NCI-H510A treated with DMSO at 0.1 percent for 48 hours (cell line): Measurements from ENCODE around the gene INPP5A.
"Not testable (repeated sequence)": the region's sequence is repeated elsewhere in the genome, so short reads cannot be mapped to it uniquely, and the experiment has no call there.

Experiments used
- DNase-seq: peaks from one replicate; lab custom pipeline; 2025; lab: John Stamatoyannopoulos, UW

The INPP5A gene

GRCh38 chr10:132726194-132726593 lies 188.6 kb downstream of the INPP5A start:
- DNase-seq, result no peak

- DNase-seq, result no peak
Measured at GRCh38 chr10:132726951-132727350, 189.4 kb downstream of the INPP5A start.

DNA sequence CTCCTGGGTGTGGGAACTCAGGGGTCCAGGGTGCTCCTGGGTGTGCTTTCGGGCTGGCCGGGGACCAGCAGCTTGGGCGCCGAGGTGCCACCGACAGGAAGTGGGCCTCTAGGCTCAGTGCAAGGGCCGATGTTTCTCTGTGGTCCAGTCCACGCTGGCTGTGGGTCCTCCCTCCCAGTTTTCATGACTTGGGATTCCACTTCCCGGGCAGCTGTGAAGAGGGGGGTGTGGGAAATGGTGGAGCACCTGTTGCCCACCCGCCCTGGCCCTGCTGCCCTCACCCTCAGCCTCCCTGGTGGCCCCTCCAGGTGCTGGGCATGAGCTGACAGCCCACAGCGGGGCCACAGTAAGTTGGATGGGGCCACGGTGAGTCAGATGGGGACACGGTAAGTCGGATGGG lies 189.8 kb downstream of the INPP5A start:
- DNase-seq, result no peak

DNA sequence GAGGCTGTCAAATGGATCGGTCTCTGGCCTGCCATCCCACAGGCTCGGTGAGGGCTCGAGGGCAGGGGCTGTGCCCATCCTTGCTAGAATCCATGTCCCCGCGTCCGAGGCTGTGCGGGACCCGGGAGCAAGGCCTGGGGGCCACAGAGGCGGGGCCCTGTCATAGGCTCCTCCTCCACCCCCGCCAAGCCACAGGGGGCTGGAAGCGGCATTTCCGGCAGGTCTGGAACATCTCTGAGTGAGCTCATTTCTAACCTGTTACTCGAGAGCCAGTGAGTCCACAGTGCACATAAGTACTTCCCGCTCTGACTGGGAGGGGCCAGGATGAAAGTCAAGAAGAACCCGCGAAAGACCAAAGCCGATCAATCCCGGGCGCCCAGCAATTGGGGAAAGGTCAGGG lies 190.7 kb downstream of the INPP5A start:
- no peak for DNase-seq

DNA sequence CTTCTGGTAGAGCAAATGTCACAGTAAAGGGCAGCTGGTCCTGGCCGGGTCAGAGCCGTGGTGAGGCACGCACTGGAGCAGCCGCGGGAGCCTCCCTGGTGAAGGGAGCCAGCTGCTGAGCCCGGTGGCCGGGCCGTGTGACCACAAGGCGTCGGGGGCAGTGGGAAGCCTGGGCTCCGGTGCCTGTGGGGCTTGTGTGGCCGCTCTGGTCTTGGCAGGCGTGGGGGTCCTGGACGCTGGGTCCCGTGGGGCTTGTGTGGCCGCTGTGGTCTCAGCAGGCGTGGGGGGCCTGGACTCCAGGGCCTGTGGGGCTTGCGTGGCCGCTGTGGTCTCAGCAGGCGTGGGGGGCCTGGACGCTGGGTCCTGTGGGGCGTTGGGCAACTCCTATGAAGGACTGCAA lies 191.2 kb downstream of the INPP5A start:
- no peak for DNase-seq

- no peak for DNase-seq
Measured at GRCh38 chr10:132729810-132730572, 192.4 kb downstream of the INPP5A start.

GRCh38 chr10:132730573-132730953 lies 193.0 kb downstream of the INPP5A start:
- no peak for DNase-seq

GRCh38 chr10:132732518-132732917 lies 194.9 kb downstream of the INPP5A start:
- no peak for DNase-seq

DNA sequence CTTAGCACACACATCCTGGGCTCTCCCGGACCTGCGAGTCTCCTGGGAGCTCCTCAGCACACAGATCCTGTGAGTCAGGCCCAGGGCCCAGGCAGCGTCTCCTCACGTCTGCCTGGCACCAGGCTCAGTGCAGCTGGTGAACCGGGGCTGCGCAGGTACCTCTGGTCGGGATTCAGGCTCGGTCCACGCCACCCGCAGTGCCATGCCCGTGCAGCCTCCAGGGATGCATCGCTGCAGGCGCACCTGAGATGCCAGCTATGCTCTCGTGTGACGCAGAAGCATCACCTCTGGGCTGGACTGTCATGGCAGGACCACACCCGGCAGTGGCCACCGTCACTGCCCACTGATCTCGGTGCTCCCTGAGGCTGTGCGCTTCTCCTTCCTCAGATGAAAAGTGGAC lies 196.3 kb downstream of the INPP5A start:
- no peak for DNase-seq

- DNase-seq, result no peak
Measured at GRCh38 chr10:132735341-132735775, 197.8 kb downstream of the INPP5A start.

- DNase-seq, result no peak
Measured at GRCh38 chr10:132735923-132736391, 198.4 kb downstream of the INPP5A start.

- DNase-seq, result no peak
Measured at GRCh38 chr10:132737390-132738048, 199.9 kb downstream of the INPP5A start.

DNA sequence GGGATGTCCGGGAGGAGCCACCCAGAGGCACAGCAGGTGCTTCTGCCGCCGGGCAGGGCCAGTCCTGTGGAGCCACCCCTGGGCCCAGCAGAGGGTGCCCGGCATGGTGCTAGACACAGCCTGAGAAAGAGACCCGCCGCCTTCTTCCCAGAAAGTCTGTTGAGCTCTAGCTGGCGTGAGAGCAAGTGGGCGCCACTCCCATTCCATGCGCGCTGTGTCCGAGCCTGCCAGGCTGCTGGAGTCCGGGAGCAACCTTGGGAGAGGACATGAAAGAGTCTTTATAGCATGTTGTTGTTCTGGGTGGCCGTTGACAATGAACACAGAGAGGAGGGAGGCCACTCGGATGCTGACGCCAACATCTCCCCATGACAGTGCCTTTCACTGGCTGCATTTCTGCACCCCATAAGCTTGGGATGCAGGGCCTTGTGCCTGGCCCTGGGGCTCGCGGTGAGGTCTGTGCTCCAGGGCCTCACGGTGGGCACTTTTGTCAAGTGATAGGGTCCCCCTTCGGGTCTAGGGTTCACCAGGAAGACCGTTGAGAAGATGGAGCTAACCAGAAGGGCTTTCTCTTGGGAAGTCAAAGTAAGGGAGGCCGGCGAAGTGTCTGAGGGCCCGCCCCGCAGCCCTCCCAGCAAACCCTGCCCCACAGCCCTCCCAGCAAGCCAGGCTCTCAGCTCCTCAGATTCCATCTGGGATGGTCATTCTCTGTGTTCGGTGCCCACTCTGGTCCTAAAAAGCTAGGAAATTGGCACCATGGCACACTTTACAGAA lies 201.1 kb downstream of the INPP5A start:
- DNase-seq, result no peak

DNA sequence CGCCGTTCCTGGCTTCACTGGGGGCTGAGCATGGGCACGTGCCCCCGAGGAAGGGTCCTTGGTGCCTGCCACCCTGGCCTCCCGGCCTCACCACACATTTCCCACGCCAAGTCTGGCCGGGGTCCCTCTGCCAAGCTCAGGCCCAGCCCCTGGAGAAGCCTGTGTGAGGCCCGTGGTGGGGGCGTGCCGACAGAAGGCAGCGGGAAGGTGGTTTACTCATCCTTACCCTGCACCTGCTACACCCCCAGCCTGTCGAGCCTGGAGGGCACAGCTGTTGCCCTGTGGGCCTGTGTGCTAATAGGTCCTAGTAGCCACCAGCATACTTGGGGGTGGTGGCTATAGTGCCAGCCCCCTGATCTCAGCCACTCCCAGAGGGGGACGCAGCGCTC lies 201.6 kb downstream of the INPP5A start:
- no peak for DNase-seq

- DNase-seq, result no peak
Measured at GRCh38 chr10:132740588-132740987, 203.0 kb downstream of the INPP5A start.

- no peak for DNase-seq
Measured at GRCh38 chr10:132742167-132742836, 204.7 kb downstream of the INPP5A start.

DNA sequence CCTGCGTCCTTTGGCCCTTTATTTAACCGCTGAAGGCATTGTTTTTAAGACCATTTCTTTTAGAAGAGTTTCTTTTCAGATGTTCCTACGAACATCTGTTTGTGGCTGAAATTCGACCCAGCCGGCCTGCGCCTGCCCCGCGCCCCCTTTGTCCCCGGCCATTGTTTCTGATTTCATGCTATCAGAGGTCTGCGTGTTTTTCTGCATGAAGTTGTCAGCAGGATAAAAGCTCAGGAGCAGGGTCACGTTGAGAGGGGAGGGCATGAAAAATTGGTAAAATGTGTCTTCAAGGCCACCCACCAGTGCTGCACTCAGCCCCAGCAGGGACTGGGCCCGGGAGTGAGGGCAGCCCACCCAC lies 205.2 kb downstream of the INPP5A start:
- no peak for DNase-seq

DNA sequence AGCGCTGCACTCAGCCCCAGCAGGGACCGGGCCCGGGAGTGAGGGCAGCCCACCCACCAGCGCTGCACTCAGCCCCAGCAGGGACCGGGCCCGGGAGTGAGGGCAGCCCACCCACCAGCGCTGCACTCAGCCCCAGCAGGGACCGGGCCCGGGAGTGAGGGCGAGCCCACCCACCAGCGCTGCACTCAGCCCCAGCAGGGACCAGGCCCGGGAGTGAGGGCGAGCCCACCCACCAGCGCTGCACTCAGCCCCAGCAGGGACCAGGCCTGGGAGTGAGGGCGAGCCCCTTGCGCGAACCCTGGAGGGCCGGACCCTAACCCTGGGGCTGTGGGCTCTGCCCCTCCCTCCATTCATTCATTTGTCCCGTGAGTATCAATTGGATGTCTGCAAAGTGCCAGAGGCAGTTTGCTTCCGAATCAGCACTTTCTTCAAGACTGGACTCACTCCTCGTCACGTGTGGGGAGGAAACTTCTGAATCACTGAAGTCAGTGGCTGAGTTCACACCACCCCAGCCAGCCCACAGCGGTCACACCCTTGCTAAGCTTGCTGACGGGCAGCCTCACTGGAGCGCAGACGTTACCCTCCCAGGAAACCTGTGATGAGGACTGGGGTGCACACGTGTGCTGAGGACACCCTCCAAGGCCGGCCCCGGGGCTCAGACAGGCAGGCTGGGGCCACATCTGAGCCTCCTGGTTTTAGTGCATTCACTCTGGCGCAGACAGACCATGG lies 205.8 kb downstream of the INPP5A start:
- not testable (repeated sequence) for DNase-seq

DNA sequence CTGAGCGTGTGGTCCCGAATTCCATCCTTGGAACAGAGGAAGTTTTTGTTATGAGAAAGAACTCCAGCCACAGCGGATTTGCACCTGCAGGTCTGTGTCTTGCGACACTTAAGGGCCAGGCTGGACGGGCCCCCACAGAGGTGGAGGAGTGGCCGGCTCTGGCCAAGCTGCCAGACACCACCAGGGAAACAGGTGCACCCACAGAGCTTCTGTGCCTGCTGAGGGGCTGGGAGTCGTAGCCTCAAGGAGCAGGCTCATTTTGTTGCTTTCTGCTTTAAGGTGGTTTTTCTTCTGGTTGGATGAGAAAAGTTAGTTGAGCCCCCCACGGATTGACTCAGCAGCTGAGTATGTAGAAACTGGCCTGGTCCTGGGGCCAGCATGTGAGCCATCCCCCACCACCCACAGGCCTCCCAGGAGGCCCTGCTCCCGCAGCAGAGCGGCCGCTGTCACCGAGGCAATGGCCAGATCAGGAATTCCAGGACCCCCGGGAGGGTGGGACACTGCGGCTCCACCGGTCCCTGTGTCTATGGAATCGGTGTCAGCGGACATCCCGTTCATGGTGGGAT lies 206.4 kb downstream of the INPP5A start:
- DNase-seq, result no peak

- no peak for DNase-seq
Measured at GRCh38 chr10:132744839-132745238, 207.3 kb downstream of the INPP5A start.

DNA sequence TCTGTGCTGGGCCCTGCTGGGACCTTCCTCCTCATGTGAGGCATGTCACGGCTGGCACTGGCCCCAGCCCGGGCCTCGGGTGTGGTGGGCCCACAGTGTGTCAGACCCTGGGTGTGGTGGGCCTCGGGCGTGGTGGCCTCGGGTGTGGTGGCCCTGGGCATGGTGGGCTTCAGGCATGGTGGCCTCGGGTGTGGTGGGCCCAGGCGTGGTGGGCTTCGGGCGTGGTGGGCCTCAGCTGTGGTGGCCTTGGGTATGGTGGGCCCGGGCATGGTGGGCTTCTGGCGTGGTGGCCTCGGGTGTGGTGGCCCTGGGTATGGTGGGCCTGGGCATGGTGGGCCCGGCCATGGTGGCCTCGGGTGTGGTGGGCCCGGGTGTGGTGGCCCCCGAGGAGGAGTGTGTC lies 207.9 kb downstream of the INPP5A start:
- no peak for DNase-seq
